Activated gamma-delta T cell treated with anti-CD3 and anti-CD28 coated beads, Interleukin-2, amount 50 U/mL, for 16 hours (primary cell): Measurements from ENCODE around the gene AEBP1.

ENCODE experiments used
- DNase-seq: peaks from one replicate; pipeline ENCODE4 v3.0.0-alpha.2; 2020; ENCODE audit warnings: low read depth

AEBP1 gene

DNA sequence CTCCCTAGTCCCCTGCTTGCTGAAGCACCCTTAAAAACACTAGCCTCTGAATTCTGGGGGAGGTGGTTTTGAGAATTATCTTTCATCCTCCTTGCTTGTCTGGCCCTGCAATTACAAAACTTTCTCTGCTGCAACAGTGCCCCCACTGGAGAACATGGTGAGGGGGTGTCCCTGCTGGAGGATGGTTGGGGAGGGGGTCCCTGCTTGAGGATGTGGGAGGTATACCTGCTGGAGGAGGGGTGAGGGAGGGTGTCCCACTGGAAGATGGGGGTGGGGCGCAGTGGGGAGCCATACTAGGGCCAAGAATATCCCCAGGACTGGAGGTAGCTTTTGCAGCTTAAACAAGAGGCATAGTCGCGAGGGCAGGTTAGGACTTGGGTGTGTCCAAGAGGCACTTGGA lies 18.6 kb upstream of the AEBP1 start:
- DNase-seq = no peak

DNA sequence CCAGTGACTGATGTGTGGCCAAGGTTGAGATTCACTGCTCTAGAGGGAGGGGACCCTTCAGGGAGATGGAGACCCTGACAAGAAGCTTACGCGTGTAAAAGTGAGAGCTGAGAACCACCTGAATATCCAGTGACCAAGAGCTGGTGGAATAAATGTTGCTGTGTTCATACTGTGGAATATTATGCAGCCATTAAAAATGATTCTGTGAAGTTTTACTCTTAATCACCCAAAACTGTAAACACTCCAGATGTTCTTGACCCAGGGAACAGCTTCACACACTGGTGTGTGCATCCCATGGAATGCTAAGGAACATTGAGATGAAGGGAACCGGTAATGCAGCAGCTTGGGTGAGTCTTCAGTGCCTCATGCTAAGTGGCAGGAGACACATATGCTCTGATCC lies 17.5 kb upstream of the AEBP1 start:
- no peak for DNase-seq

DNA sequence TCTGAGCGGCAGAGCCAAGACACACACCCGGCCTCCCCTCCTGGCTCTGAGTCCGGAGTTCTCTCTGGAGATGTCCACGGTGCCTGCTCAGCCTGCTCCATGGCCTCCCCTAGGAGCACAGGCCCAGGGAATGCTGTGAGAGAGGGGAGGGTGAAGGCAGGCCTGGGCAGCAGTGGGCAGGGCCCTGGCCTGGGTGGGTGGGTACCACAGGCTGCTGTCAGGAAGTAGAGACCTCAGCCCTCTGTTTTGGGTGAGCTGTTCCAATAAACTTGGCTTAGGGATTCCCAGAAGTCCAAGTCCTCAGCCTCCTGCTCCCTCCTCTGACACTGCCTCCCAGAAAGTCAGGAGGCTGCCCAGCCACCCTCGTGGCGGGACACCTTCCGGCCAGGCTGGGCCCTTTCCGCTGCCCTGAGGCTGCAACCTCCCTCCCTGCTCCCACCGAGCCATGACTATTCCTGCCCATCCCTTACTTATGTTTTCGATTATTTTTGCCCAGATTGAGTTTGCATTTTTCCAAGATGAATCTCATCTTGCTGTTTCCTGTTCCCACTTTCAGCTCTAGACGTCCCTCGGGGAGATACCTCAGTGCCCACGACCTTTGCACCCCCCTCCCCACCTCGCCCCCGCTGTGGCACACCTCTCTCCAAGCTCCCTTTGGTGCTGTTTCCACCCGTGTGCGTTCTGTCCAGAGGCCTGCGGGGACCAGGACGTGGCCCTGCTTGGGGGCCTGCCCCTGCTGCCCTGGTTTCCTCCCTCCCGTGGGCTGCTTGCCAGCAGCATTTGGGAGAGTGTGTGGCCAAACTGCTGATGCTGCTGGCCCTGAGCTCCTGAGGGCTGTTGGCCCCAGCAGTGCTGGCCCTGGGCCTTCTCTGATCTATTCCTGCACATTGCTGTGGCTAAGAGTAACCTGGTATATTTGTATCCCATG lies 16.0 kb upstream of the AEBP1 start:
- no peak for DNase-seq

DNA sequence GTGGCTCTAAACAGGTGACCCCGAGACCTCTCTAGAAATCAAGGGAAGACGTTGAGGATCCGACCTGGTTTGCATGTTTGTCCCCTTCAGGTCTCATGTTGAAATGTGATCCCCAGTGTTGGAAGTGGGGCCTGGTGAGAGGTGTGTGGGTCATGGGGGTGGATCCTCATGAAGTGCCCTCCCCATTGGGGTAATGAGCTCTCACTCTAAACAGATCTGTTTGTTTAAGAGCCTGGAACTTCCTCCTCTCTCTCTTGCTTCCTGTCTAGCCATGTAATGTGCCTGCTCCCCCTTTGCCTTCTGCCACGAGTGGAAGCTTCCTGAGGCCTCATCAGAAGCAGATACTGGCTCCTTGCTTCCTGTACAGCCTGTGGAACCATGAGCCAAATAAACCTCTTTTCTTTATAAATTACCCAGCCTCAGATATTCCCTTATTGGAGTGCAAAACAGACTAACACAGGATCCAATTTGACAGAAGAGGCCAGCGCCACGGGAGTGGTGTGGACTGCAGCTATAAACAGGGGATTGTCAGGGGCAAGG lies 11.0 kb upstream of the AEBP1 start:
- no peak for DNase-seq

DNA sequence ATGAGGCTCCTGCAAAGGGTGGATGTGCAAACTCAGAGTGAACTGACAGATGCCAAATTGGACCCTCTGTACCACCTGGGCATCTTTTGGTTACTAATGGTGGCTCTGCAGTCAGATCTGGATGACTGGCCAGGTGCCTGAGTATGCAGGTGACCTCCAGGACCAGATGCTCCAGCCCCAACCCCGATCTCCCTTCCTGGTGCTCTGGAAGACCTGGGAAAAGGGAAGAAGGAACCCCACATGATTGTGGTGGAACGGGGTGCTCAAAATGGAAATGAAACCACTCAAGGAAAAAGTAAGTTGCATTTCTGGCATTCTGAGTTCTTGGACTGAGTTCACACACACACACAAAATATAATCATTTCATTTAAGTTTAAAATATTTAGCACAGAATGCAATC lies 9.8 kb upstream of the AEBP1 start:
- no peak for DNase-seq

DNA sequence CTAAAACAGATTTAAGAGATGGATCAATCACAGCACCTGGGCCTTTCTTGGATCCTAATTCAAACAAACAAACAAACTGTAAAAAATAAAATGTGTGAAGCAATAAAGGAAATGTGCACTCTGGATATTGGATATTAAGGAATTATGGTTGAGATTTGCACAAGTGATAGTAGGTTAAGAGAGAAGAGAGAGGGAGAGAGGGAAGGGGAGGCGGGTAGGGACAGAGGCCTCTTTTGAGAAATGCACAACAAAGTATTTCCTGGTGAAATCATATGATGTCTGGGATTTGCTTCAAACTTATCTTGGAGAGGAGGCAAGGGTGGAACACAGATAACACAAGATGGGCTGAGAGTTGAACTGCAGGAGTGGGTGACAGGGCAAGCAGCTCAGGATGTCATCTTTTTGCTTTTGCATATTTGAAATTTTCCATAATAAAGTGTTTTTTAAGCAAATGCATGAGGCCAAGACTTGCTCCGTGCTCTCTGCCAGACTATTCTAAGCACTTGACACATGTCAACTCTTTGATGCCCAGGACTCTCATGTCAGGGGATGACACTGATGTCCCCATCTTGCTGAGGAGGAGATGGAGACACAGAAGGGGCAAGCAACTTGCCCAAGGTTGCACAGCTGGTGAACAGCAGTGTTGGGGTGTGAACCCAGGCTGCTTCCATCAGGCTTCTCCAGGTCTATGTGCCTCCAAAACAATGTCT lies 9.1 kb upstream of the AEBP1 start:
- no peak for DNase-seq

DNA sequence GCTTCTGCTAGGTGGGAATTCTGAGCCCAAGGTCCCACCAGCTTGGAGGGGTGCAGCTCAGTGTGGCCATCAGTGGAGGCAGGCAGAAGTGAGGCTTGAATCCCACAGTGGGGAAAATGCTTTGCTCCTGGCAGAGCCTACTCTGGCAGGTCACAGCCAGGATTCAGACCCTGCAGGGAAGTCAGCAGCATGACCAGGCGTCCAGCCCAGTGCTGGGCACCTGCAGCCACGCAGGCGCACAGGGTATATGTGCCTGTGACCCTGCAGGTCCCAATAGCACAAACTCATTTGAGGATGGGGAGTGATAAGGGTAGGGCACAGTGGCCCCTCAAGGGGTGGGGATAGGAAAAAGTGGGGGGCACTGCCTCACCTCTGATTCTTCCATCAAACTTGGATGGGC lies 8.4 kb upstream of the AEBP1 start:
- no peak for DNase-seq

DNA sequence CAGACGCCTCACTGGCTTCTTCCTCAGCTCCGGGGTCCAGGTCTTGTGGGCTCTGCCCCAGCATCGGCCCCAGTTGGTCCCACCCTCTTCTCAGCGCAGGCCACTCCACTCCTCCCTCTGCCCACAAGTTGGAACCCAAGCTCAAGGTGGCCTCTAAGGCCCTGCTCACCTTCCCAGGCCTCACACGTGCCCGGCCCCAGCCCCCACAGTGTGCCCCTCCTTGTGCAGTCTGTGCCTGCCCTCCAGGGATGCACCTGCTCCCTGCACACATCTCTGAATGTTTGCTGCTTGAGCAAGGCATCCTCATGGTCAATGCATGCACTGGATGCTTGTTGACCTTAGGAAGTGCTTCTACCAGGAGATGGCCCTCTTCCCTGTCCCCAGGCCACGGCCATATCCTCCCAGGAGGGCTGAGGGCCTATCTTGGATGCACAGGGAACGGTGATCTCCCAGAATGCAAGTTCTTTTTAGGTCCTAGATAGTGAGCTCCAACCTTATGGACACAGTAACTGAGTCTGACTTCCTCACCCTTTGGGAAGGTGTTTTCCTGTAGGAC lies 7.7 kb upstream of the AEBP1 start:
- DNase-seq = no peak

DNA sequence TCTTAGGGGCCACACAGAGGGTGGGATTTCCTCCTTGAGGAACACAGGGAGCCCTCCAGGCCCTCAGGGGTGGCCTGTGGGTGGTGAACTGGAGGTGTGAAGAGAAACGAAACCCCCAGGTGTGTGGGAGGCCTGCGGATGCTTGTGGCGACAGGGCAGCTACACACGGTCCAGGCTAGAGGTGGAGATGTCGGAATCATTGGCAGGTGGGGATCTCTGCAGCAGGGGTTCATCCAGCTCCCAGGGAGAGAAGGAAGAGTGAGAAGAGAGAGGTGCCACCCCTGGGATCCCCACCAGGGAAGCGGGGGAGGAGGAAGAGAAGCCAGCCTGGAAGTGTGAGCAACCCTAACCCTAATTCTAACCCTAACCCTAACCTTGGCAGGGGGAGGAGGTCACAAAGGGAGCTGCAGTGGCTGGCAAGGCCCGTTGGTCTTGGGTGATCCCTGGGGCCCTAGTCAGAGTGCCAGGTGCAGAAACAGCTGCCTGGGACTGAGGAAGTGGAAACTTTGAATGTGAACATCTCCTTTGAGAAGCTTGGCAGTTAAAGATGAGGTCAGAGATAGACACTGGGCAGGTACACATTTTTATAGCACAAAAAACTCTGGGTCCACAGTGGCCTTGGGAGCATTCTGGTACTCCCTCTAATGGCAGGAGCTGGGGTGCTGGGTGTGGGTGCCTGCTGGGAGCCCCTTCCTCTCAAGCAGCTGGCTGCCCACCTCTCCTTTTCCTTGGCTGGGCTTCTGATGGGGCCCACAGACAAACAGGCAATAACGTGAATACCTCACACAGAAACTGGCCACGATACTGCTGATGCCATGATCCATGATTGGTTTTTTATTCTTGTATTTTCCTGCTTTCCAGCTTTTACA lies 6.8 kb upstream of the AEBP1 start:
- no peak for DNase-seq

DNA sequence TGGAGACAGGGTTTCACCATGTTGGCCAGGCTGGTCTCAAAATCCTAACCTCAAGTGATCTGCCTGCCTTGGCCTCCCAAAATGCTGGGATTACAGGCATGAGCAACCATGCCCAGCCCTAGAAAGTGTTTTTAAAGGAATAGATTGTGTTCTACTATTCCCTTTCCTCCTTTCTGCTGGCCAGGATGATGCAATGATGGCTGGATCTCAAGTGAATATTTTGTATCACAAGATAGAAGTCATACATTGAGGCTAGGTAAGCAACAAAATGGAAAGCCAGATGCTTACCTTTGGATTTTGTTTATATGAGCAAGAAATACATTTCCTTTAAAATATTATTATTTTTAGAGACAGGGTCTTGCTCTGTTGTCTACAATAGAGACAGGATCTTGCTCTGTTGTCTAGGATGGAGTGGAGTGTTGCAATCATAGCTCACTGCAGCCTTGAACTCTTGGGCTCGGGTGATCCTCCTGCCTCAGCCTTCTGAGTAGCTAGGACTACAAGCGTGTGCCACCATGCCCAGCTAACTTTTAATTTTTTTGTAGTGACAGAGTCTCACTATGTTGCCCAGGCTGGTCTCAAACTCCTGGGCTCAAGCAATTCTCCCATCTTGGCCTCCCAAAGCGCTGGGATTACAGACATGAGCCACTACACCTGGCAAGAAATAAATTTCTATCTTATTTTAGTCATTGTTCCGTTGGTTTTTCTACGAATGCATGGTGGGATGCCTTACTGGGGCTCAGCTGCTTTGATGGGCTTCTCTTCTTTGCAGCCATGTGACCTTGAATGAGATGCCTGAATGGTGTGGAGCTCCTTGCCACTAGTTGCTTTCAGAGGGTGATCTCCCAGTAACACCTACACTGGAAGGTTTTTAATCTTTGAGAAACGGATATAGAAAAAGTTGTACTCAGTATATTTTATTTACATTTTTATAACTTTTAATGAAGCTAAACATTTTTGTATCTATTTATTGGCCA lies 5.8 kb upstream of the AEBP1 start:
- DNase-seq = no peak

DNA sequence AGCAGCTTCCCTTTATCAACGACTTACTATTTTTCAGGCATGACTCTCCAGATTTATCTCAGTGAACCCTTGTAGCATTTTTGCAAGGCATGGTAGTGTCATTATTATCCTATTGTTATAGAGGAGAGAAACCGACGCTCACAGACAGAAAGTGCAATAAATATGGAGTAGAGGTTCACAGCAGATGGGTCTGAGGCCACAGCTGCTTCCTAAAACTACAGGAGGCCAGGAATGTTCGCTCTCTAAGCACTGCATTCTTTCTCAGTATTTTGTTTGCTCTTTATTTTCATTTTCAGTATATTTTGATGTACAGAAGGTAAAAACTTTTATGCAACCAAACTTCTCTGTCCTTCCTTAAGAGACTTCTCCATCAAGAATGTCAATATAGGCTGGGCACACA lies 4.5 kb upstream of the AEBP1 start:
- DNase-seq = no peak

DNA sequence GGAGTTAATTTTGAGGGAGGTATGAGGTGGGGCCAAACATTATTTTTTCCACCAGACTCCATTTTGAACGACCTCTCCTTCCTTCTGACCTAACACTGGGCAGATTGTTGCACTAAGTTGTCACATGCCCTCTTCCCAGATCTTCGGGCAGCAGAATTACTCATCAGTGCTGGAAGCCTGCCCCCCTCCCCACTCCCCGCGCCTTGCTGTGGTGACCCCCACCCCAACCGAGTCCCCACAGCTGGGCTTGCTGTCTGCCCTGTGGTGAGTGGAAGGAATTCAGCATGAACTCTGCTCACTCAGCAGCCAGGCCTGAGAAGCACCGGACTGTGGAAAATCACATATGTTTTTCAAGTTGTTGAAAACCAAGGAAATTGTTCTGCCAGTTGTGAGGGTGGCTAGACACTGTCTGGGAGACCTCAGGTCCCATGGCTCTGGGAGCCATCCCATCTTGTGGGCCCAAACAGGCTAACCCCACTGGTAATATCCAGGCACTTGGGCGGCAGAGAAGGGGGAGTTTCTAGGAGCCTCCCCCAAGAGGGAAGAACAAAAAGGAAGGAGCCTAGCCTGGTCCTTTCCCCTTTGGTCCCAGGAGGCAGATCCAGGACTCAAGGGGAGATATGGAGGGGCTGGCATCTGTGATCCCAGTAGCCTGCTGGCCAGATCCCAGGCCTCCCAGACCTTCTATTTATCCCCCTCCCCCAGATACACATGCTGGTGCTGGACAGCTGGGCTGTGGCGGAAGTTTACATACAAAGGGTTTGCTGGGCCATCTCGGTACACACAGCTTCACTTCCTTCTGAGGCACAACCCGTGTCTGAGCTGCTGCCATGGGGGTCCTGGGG lies 3.5 kb upstream of the AEBP1 start:
- no peak for DNase-seq

DNA sequence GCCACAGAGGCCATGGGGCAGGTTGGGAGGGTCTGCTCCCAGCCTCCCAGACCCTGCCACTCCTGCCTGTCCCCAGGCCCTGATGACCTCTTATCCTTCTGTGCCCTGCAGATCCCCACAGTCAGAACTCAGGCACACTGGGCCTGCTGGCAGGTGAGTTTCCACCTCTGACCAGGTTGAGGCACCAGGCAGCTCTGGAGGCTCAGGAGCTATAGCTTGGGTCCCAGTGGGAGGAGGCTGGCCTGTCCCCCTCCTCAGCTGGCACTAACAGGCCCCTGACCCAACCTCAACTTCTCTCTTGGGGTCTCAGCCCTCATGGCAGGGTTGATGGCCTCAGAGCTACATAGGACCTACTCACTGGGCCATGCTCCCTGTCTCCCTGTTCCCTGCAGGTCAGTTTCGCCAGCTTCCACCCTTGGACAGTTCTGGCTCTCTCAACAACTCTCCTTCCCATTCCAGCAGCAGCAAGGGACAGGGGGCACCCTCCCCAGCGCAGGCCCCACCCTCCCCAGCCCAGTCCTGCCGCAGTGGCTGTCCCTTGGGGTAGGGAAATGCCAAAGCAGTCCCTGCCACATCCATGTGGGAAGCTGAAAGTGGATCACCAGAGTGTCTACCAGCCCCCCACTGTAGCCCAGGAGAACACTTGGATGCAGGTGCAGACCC lies 2.7 kb upstream of the AEBP1 start:
- DNase-seq = no peak

DNA sequence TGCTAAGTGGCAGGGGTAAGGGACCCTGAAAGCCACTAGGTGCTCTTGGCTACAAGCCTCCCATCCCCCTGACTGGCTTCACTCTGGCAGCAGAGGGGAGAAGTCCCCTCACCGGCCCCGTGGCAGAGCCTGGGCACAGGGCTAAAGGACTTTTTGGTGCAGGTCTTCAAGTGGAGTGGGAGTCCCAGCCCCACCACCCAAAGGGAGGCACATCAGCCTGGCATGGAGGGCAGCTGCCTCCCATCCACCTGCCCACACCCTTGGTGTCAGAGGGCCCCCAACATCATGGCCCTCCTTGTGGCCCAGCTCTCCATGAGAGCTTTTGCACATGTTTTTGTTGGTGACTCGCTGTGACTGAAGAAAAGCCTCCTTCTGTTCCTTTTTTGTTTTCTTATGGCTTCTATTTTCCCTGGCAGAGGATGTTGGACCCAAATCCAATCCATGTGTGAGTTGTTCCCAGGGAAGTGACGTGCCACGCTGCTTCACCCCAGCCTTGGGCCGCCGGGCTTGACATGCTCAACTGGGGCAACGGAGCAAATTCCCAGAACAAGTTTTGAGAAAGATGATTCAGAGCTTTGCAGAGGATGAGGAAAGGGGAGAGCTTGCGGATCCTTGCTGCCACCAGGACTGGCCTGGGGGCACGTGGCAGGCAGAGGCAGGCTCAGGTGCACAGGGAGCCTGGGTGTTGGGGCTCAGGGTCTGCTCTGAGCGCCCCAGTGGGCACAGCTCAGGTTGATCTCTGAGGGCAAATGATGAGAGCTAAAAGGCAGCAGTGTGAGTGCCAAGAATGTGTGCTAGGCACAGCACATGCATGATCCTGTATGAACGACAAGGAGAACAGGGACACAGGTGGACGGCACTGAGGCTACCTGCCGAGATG lies 1.9 kb upstream of the AEBP1 start:
- DNase-seq = no peak

DNA sequence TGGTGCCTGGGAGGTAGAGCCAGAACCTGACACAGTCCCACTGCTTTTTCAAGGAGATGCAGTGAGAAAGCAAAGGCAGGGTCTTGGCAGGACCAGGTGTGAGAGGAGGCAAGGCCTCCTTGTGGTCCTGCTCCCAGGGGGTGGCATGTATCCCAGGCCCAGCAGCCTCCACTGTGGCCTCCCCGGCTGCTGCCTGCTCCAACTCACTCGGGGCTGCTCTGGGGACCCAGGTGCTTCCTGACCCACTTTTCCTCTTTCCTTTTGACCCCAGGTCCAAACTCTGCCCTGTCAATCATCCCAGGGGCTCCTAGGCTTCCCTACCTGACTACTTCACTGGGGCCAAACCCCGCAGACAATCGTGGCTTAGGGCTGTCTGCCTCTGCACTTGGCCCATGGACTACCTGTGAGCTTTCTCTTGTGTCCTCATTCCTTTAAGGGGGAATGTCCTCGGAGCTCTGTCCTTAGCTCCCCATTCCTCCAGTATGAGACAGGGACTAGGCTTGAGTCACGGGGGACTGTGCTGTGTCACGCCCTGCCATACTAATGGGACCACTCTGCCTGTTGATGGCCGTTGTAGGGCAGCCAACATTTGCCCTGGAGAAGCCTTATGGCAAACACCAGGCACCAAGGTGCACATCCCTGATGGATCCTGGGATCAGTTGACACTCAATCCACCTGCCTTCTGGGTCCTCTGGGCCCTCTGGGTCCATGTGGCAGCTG lies 1.1 kb upstream of the AEBP1 start:
- DNase-seq = no peak

DNA sequence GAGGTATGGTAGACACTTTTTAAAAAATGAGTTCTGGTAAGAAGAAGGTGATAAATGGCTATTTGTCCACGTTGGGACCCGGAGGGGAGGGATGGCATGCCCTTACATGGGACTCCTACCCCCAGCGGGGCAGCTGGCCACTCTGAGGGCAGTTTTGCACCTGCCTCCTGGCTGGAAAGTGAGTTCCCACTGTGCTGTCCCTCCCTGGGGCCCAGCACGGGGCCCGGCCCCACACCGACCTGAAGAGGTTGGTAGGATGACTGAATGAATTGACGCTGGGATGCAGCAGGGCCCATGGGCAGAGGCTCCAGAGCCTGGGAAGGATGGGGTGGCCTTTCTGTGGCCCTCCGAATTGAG lies 601 bp upstream of the AEBP1 start:
- no peak for DNase-seq
